ENCODE measurements around the gene PRKAR1B. TPM values are rescaled to one million over a fixed set of nuclear protein-coding genes. Genes with fewer than 3 reads are reported as not detected.

Gene PRKAR1B
- total RNA-seq, 2 donors from 2014 or later = 33.5 to 43.2 TPM

DNA sequence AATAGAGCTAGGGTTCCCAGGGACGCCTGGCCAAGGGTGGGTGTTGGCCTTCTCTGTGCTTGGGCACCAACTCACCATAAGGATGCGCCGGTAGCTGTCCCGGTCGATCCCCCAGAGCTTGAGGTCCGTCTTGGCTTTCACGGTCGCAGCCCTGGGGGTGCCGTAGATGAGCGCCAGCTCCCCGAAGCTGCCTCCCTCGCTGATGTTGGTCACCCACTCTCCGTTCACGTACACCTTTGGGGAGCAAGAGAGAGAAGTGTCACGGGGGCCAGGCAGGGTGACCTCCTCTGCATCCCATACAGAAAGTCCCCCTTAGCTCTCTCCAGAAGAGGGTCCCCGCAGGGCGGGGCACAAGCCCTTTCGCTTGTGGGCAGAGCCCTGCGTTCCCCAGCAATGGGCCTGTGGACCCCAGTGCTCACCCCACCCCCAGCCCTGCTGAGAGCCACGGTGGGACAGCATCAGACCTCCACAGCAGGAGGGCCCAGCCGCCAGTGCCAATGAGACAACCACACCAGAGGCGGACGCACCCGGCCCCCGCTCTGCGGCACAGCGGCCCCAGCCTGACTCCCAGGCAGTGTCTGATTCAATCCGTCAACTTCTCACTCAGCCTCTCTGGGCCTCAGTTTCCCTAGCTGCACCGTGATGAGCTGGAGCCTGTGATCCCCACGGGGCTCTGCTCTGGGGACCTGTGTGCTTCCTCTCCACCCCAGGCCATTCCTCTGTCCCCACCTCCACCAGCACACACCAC lies 130.8 kb downstream of the PRKAR1B start:
- Histone ChIP-seq H3K36me3 (ENCODE audit: control insufficient read depth, insufficient read depth, low read length) (no peaks in the 10 kb centered on the region), H3K27me3 (ENCODE audit: control insufficient read depth, insufficient read depth, low read length, poor library complexity, severe bottlenecking) (no peaks in the 10 kb centered on the region), H3K9ac (ENCODE audit: extremely low read depth, low read length, poor library complexity, severe bottlenecking) (no peak overlapping the region), H3K4me1 (ENCODE audit: control insufficient read depth, insufficient read depth, low read length) (no peaks in the 10 kb centered on the region), H3K27ac (ENCODE audit: low read depth, low read length) (no peak overlapping the region), H3K4me3 (ENCODE audit: low read length) (no peak overlapping the region), H3K9me3 (ENCODE audit: control insufficient read depth, low read length) (no peaks in the 10 kb centered on the region)
- no peaks in the 10 kb centered on the region for H3K4me1 Mint-ChIP-seq
- TF ChIP-seq, protein P1, sequence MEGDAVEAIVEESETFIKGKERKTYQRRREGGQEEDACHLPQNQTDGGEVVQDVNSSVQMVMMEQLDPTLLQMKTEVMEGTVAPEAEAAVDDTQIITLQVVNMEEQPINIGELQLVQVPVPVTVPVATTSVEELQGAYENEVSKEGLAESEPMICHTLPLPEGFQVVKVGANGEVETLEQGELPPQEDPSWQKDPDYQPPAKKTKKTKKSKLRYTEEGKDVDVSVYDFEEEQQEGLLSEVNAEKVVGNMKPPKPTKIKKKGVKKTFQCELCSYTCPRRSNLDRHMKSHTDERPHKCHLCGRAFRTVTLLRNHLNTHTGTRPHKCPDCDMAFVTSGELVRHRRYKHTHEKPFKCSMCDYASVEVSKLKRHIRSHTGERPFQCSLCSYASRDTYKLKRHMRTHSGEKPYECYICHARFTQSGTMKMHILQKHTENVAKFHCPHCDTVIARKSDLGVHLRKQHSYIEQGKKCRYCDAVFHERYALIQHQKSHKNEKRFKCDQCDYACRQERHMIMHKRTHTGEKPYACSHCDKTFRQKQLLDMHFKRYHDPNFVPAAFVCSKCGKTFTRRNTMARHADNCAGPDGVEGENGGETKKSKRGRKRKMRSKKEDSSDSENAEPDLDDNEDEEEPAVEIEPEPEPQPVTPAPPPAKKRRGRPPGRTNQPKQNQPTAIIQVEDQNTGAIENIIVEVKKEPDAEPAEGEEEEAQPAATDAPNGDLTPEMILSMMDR (conservative IDR thresholded peaks at IDR 0.05) = no peak
- H3K4me3 Mint-ChIP-seq = no peak overlapping the region
- H3K27ac Mint-ChIP-seq = no peak overlapping the region
- H3K27me3 Mint-ChIP-seq (ENCODE audit: insufficient read depth) = no peaks in the 10 kb centered on the region
- no peaks in the 10 kb centered on the region for H3K9me3 Mint-ChIP-seq
- peaks cover 10% of the 10 kb centered on the region for H3K36me3 Mint-ChIP-seq (ENCODE audit: low read depth)
- WGBS, 2 experiments (ENCODE audit: insufficient coverage in 1 of 2, insufficient read length in 1 of 2) = 92% methylated on average over 22 to 30 of the region's 30 CpGs
- DNase-seq = no peak

DNA sequence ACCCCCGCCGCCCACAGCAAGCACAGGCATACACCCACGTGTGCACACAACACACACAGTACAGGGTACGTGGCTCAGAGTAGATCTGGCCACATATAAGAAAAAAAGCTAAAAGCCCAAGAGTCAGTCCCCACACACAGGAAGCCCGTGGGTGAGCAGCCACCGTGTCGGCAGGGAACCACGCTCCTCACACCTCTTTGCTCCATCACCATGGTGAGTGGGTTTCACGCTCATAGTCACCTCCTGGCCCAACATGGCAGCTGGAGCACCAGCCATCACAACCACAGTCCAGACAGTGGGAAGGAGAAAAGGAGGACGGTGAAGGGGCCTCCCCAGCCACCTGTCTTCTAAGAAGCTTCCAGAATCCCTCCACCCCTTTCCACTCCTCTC lies 131.5 kb downstream of the PRKAR1B start:
- H3K36me3 Mint-ChIP-seq (ENCODE audit: low read depth) = peaks cover 10% of the 10 kb centered on the region
- Histone ChIP-seq H3K27me3 (ENCODE audit: control insufficient read depth, insufficient read depth, low read length, poor library complexity, severe bottlenecking) (no peaks in the 10 kb centered on the region), H3K27ac (ENCODE audit: low read depth, low read length) (no peak overlapping the region), H3K9ac (ENCODE audit: extremely low read depth, low read length, poor library complexity, severe bottlenecking) (no peak overlapping the region), H3K4me3 (ENCODE audit: low read length) (no peak overlapping the region), H3K36me3 (ENCODE audit: control insufficient read depth, insufficient read depth, low read length) (no peaks in the 10 kb centered on the region), H3K4me1 (ENCODE audit: control insufficient read depth, insufficient read depth, low read length) (no peaks in the 10 kb centered on the region), H3K9me3 (ENCODE audit: control insufficient read depth, low read length) (no peaks in the 10 kb centered on the region)
- no peak overlapping the region for H3K4me3 Mint-ChIP-seq
- no peaks in the 10 kb centered on the region for H3K27me3 Mint-ChIP-seq (ENCODE audit: insufficient read depth)
- 85 to 90% methylated on average over 7 to 10 of the region's 10 CpGs for WGBS, 2 experiments (ENCODE audit: insufficient coverage in 1 of 2, insufficient read length in 1 of 2)
- no peaks in the 10 kb centered on the region for H3K4me1 Mint-ChIP-seq
- no peaks in the 10 kb centered on the region for H3K9me3 Mint-ChIP-seq
- no peak for DNase-seq
- TF ChIP-seq, protein P1 (conservative IDR thresholded peaks at IDR 0.05) = no peak
- H3K27ac Mint-ChIP-seq = no peak overlapping the region

DNA sequence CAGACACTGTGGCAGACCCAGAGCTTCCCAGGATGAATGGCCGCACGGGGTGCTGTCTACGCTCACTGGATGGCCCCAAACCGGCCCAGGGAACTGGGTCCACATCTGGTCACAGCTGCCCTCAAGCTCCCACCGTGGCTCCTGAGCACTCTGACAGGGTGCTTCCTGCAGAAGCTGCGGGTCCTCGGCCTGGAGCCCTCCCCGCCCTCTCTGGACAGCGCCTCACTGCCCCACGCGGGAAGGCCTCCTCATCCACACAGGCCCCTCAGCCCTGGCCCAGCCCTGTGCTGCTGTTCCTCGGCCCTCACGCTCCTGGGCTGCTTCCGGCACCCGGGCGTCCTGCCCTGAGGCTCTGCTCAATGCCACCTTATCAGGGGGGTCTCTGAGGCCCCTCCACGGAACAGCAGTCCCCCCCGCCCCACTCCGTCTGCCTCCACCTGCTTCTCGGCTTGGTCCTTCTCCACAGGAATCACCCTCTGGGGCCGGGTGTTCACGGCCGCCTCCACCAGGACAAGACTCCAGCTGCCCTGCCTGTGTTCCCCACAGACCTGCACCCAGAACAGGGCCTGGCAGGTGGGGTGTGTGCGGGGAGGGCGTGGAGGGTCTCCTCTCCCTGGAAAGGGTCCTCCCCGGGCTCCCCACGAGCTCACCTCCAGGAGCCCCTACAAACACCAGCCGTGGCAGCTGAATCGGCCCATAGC lies 132.0 kb downstream of the PRKAR1B start:
- Mint-ChIP-seq H3K27ac (no peak overlapping the region), H3K36me3 (ENCODE audit: low read depth) (peaks cover 10% of the 10 kb centered on the region), H3K4me1 (no peaks in the 10 kb centered on the region), H3K9me3 (no peaks in the 10 kb centered on the region), H3K4me3 (no peak overlapping the region), H3K27me3 (ENCODE audit: insufficient read depth) (no peaks in the 10 kb centered on the region)
- H3K4me1 ChIP-seq (ENCODE audit: control insufficient read depth, insufficient read depth, low read length) = no peaks in the 10 kb centered on the region
- H3K27ac ChIP-seq (ENCODE audit: low read depth, low read length) = no peak overlapping the region
- H3K9me3 ChIP-seq (ENCODE audit: control insufficient read depth, low read length) = no peaks in the 10 kb centered on the region
- DNase-seq = no peak
- no peaks in the 10 kb centered on the region for H3K36me3 ChIP-seq (ENCODE audit: control insufficient read depth, insufficient read depth, low read length)
- H3K4me3 ChIP-seq (ENCODE audit: low read length) = no peak overlapping the region
- TF ChIP-seq, protein P1 (conservative IDR thresholded peaks at IDR 0.05) = no peak
- no peak overlapping the region for H3K9ac ChIP-seq (ENCODE audit: extremely low read depth, low read length, poor library complexity, severe bottlenecking)
- H3K27me3 ChIP-seq (ENCODE audit: control insufficient read depth, insufficient read depth, low read length, poor library complexity, severe bottlenecking) = no peaks in the 10 kb centered on the region
- WGBS, 2 experiments (ENCODE audit: insufficient coverage in 1 of 2, insufficient read length in 1 of 2) = 95 to 96% methylated on average over 16 to 29 of the region's 29 CpGs

Measured in endodermal cell (in vitro differentiated cells).